Brain pericyte (primary cell): ENCODE data around the gene CWC22.
"Not testable (repeated sequence)": the region's sequence is repeated elsewhere in the genome, so short reads cannot be mapped to it uniquely, and the experiment has no call there.

Experiments used
- DNase-seq: peaks from one replicate; pipeline ENCODE4 v3.0.0-alpha.2; 2012; ENCODE audit warnings: low read depth, low spot score

The CWC22 gene

DNA sequence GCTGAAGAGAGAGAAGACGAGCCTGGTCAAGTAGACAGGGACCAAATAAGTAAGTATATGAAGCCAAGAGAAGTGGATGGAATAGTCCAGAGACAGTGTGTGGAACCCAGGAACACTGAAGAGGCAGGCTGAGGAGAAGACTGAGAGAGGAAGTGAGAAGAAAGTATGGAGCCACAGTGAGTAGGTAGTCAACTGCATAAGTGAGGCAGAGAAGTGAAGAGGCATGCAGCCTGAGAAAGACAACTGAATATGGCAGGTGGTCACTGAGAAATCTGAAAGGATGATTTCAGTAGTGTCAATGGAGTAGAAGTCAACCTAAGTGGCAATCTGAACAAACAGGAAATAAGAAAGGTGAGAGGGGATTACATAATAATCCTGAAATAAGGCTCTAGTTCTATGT, 55.4 kb downstream of the CWC22 start:
- no peak for DNase-seq

DNA sequence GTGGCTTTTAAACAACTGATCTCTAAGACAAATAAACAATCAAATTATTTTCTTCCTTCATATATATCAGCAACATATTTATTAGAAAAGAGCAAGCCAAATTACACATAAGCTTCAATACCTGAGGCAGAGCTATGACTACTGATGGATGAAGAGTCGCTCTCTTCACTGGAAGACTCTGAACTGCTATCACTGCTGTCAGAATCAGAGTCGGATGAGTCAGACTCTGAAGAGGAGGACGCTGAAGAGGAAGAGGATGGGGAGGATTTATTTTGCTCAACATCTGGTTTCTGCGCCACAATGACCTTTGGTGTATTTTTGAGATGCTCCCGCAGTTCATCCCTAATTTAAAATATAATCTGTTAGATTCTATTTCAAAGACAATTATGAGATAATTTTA, 56.7 kb downstream of the CWC22 start:
- no peak for DNase-seq

DNA sequence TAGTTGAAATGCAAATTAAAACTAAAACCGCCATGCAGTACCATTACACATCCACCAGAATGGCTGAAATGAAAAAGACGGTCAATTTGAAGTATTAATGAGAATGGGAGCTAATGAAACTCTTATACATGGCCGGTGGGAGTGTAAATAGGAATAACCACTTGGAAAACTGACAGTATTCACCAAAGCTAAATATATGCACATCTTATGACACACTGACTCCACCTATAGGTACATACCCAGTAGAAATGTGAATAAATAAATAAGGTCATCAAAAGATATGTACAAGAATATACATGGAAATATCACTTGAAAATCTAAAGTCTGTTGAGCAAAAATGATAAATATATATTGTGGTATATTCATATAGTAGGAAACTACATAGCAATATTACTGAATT, 57.7 kb downstream of the CWC22 start:
- no peak for DNase-seq

DNA sequence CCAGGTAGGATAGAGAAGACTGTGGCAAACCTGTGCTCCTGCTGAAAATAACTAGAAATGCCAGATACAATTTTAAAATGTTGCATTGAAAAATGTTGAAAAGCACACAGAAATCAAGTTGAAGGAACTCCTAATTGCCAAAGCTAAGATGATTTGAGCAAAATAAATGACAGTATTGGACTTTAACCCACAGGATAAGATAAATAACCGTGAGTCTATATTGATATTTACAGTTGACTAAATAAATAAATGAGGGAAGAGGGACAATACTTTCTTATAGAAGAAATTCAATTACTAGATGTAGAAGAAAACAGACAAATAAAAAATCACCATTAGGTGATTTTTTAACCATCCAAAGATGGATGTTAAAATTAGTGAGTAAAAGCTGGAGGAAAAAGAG, 59.0 kb downstream of the CWC22 start:
- no peak for DNase-seq

DNA sequence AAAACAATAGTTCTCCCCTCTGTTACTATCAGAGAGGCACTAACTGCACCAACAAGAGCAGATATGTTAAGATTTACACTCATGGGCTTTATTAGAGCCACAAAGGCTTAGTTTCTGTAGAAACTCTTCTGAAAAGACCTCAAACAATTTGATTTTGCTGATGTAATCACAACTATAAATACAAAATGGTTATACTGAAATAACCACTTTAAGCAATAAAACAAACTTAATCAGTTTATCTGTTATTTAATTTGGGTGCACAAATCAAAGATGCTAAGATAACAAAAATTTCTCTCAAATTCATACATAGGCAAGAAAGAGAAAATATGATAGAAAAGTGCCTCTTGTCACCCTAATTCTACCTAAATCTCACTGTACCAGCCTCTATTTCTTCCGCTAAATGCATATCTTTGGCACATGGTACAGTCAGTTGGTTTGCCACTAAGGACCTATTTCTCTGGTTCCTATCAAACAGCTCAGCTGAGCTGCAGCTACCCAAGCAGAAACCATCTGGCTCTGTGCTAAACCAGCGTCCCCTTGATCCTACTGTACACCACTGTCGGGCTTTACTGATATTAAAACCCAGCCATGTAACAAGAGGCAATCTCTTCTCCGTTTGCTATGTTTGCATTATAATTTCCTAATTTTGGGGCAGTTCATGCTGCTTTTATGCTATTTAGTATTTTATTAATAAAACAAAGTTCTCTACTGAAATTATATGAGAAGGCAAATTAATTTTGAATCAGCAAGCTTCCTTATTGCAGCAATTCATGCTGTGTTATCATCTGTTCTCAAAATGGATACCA, 60.1 kb downstream of the CWC22 start:
- DNase-seq = no peak

DNA sequence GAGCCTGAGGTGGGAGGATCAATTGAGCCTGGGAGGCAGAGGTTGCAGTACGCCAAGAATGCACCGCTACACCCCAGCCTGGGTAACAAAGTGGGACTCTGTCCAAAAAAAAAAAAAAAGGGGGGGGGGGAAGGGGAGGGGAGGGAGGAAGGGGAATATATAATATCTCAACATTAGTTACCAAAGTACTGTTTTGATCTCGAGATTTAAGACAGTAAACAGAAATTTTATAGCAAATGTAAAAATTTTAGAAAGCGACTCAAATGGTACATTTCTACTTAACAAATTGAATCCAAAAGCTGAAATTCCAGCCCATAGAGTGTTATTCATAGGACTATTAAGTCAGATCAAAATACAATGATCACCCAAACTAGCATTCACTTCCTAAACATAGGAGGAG, 60.8 kb downstream of the CWC22 start:
- DNase-seq = no peak

DNA sequence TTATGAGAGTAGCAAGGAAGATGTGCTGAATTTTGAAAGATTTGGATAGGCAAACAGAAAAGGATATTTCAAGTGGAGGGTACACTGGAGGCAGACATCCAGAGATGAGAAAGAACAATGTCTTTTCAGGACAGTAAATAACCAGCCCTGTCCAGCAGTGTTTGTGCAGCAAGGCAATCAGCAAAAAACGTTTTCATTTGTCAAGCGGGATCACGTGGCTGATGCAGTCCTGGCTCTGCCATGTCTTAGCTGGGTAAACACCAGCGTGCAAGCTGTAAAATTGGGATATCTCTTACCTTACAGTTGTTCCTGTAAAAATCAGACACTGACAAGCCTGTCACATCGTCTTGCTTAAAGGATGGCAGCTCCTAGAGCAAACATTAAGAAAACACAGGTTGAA, 67.8 kb downstream of the CWC22 start:
- DNase-seq = no peak

DNA sequence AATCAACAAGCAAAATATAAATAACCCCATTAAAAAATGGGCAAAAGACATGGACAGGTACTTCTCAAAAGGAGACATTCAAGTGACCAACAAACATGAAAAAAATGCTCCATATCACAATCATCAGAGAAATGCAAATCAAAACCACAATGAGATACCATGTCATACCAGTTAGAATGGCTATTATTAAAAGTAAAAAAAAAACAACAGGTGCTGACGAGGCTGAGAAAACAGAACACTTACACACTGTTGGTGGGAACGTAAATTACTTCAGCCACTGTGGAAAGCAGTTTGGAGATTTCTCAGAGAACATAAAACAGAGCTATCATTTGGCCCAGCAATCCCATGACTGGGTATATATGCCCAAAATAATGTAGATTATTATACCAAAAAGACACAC, 69.1 kb downstream of the CWC22 start:
- no peak for DNase-seq

DNA sequence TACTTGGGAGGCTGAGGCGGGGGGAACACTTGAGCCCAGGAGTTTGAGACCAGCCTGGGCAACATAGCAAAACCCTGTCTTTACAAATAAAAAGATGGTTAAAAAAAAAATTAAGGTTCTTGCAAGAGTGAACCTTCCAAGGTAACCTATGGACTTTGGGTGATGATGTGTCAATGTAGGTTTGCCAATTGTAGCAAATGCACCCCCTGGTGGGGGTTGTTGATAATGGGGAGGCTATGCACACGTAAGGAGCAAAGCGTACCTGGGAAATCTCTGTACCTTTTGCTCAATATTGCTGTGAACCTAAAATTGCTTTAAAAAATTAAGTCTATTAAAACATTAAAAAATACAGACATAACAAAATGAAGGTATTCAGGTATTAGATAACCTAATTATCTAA, 70.4 kb downstream of the CWC22 start:
- DNase-seq = no peak

DNA sequence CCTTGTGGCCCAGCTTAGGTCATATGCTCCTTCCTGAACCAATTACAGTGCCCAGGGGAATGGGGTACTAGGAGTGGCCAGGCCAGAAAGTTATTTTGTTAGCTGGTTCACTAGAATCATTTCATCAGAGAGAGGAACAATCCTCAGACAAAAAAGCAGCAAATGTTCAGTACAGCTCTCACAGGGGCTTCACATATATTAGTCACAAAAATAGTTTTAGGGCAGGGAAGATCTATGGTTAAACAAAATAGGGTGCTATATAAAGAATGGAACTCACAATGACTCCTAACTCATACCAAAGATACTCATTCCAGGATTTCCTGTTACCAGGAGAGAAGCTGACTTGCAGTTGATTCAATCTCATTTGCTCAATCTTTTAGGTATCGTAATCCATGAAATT, 71.0 kb downstream of the CWC22 start:
- DNase-seq = no peak

DNA sequence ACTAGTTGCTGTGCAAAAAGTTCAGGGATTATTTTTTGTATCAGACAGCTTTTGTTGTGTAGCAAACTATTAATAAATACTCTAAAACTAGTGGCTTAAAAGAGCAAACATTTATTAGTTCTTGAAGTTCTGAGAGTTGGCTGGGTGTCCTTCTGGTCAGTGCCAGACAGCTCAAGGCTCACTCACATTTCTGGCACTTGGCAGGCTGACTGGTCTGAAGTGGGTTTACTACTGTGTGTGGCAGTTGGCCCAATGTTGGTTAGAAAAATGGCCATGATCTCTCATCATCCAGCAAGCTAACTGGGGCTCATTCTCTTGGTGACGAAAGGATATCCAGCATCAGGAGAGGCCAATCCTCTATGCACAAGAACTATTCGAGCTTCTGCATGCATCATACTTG, 74.3 kb downstream of the CWC22 start:
- DNase-seq = no peak

DNA sequence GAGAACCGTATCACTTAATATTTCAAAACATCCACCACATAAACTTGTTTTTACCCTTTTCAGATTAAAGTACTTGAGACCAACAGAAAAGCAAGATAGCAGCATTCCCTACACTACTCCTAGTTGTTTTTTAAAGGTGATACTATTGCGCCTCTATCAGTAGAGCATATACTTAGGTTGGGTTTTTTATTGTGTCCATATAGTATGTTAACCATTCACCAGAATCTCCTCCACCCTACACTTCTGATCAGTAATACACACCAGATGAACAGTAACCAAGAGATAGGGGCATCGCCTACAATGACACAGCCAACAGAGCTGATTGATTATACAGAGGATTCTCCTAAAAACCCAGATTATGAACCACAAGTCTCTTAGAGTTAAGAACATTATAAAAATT, 75.6 kb downstream of the CWC22 start:
- DNase-seq = no peak

DNA sequence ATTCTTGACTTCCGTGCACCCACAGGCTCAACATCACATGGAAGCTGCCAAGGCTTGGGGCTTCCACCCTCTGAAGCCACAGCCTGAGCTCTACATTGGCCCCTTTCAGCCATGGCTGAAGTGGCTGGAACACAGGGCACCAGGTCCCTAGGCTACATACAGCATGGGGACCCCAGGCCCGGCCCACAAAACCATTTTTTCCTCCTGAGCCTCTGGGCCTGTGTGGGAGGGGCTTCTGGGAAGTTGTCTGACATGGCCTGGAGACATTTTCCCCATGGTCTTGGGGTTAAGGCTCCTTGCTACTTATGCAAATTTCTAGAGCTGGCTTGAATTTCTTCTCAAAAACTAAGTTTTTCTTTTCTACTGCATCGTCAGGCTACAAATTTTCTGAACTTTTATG, 77.1 kb downstream of the CWC22 start:
- DNase-seq = not testable (repeated sequence)

DNA sequence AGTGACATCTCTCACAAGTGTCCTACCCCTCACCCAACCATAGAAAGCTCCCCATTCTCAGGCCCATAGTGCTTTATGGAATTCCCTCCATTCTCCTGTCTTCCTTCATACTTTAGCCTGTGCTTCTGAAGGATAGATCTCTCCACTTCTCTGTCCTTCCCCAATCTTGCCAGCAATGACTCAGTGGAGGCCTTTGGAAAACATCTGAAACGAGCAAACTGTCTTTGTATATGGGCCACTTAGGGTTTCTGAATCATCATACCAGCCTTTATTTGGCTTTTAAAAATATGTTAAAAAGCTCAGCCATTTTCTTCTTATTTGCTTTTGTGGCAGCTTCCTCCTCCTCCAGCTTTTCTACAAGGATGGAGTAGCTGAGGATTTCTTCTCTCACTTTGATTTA, 80.1 kb downstream of the CWC22 start:
- DNase-seq = no peak

DNA sequence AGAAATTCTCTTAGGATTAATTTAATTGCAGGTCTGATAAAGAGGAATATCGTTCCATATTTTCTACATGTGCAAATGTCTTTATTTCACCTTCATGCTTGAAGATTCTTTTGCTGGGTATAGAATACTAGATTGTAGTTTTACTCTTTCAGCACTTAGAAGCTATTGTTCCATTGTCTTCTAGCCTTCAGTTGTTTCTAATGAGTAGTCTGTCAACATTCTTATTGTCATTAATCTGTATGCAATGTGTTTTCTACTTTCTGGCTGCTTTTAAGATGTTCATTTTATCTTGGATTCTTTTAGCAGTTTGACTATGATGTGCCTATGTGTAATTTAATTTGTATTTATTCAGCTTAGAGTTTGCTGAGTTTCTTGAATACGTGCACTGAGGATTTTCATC, 81.4 kb downstream of the CWC22 start:
- DNase-seq = no peak

DNA sequence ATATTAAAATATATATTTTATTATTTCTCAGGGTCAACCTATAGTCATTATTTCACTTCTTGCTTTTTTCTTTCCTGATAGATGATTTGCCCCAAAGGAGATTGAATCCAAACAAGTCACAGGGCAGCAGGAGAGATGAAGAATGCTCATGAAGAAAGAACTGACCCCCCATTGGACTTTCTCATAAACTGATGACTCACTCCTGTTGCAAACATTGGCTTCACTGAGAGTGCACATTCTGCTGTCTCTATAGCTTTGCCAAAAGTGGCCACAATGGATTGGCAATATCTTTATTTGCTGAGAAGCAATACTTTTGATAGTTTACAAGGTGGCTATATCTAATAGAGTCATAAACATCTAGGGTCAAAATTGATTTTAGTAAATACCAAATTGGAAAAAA, 89.8 kb downstream of the CWC22 start:
- DNase-seq = no peak

DNA sequence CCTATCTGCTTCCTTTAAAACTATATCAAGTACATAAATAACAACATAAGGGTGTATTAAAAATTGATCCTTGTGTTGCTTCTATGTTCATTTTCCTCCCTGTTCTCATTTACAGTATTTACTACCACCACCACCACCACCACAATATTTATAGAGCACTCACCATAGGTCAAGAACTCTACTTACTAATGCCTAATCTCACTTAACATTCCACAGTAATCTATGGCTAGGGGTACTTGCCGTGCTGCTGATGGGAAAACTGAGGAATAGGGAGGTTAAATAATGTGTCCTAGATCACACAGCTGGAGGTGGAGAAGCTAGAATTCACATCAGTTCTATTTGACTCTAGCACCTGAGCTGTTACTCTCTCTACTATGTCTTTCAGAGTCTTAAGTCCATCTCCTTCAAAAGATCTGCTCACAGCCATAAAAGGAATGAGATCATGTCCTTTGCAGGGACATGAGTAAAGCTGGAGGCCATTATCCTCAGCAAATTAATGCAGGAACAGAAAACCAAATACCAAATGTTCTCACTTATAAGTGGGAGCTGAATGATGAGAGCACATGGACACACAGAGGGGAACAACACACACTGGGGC, 91.6 kb downstream of the CWC22 start:
- no peak for DNase-seq

DNA sequence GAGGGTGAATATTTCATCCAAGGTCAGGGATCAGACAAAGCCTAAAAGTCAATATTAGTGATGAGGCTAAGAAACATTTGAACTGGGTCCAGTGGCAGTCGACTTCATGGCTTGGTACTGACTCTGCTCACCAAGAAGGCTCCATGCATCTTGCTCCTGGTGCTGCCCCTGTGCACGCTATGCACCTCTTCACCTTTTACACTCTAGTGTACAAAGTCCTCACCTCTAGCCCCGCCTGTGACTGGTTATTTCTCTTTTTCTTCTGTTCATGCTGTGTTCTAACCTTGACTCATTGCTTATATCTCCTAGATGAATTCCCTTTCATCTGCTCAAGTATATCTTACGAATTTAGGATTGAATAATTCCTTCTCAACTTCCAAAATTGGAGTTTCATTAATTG, 93.3 kb downstream of the CWC22 start:
- no peak for DNase-seq

DNA sequence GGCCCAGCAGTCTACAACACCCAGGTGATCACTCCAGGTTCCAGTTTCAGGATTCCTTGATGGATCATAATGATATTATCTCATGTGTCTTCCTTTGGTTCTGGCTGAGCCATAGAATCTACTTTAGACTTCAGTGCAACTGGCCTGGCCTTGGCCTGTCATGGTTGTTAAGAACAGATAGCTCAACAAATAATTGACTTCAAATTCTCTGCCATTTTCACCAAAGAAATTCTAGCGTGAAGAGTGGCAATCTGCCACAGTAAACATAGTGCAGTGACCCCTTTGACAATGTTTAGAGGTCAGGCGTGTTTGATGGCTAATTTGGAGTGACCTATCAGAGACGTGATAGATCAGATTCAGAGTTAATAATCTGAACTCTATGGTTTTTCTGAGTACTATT, 95.5 kb downstream of the CWC22 start:
- DNase-seq = no peak

DNA sequence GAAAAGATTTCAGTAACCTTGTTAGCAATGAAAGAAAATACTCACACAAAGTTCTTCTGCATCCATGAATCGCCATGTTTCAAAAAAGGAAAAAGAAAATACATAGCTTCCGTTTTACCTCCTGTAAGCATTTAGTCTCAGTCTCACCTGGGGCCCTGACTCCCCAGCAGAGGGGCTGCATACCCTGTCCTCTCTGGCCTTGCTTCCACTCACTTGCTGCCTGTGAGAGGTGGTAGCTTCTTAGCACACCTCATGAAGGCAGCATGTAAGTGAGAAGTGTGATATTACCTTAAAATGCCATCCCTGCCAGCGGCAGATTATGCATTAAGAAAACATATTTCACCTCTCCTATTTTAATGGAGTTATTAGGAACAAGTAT, 96.4 kb downstream of the CWC22 start:
- DNase-seq = no peak

DNA sequence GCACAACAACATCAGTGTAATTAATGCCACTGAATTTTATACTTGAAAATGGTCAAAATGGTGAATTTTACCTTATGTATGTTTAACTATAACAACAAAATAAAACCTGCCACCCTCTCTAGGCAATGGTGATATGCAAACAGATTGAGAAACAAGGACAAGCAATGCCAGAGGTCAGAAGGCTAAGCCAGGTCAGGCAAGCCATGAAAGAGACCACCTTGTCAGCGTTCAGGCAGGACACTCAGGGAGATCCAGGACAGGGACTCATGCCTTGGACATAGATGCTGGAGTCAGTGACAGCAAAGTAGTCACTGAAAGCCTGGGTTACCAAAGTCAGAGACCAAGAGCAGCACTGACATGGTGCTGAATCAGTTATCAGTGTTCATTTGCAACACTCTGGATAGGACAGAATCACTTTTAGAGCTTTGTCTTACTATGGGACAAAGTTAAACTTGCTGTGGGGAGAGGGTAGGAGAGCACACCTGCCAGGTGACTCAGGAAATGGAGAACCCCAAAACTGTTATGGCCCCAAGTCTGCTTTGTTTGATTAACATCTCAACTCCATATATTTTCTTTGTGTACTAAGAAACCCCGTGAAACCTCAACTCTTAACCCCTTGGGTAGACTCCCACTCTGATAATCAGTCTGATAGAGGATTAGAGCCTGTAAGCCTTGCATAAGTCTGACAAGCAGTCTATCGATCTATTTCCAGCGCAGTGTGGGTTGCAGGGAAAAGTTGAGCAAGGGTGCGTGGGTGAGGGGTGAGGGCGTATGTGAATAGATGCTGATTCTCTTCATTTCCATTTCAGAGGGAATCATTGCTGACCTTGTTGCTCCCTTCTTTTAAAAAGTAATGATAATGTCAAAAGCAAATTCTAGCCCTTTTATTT, 97.0 kb downstream of the CWC22 start:
- no peak for DNase-seq

DNA sequence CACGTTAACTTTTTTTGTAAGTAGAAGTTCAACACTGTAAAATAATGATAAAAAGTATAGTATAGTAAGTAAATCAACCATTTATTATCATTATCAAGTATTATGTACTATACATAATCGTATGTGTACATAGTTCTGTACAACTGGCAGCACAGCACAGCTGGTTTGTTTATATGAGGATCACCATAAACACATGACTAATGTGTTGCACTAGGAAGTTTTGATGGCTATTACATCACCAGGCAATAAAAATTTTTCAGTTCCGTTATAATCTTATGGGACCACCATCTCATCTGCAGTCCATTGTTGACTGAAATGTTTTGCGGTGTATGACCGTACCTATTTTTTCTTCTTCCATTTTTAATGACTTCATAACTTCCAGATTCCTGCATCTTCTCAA, 106.4 kb downstream of the CWC22 start:
- no peak for DNase-seq

DNA sequence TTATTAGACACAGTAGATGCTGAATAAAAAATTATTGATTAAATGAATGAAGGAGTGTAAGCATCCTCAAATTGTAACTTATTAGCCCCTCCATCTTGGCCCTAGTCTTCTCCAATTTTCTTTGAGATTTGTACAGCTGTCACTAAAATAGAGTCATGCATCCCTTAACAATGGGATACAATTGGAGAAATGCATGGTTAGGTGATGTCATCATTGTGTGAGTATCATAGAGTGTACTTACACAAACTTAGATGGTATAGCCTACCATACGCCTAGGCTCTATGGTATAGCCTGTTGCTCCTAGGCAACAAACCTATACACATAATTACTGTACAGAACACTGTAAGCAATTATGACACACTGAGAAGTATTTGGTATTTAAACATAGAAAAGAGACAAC, 107.4 kb downstream of the CWC22 start:
- DNase-seq = no peak
